Parathyroid adenoma (tissue), 2 donors: ENCODE measurements around the gene MGMT.

Source experiments
- H2AFZ ChIP-seq: fragments of 300-600 bp; sonication (generic); one replicate; pipeline ENCODE4 v1.7.0; 2017; ENCODE audit warnings: antibody characterized with exemption, mild to moderate bottlenecking
- H3K27ac ChIP-seq: fragments of 300-600 bp; sonication (generic); one replicate; pipeline ENCODE4 v1.7.0; 2017
- H3K27me3 ChIP-seq: fragments of 300-600 bp; sonication (generic); one replicate; pipeline ENCODE4 v1.7.0; 2017; ENCODE audit warnings: low read length; ENCODE audit not compliant: control insufficient read depth, insufficient read depth
- H3K36me3 ChIP-seq: fragments of 300-600 bp; sonication (generic); one replicate; pipeline ENCODE4 v1.7.0; 2017; ENCODE audit warnings: low read length; ENCODE audit not compliant: control insufficient read depth, insufficient read depth
- H3K4me1 ChIP-seq: fragments of 300-600 bp; sonication (generic); one replicate; pipeline ENCODE4 v1.7.0; 2017; ENCODE audit warnings: control low read depth
- H3K4me2 ChIP-seq: fragments of 300-600 bp; sonication (generic); one replicate; pipeline ENCODE4 v1.7.0; 2017; ENCODE audit warnings: low read length
- H3K4me3 ChIP-seq: fragments of 300-600 bp; sonication (generic); one replicate; pipeline ENCODE4 v1.7.0; 2017; ENCODE audit warnings: low read depth, low read length
- H3K79me2 ChIP-seq: fragments of 300-600 bp; sonication (generic); one replicate; pipeline ENCODE4 v1.7.0; 2017; ENCODE audit warnings: control low read depth
- H3K9ac ChIP-seq: fragments of 300-600 bp; sonication (generic); one replicate; pipeline ENCODE4 v1.7.0; 2017; ENCODE audit warnings: mild to moderate bottlenecking
- H3K9me3 ChIP-seq: fragments of 300-600 bp; sonication (generic); one replicate; pipeline ENCODE4 v1.7.0; 2017; ENCODE audit warnings: low read length; ENCODE audit not compliant: control insufficient read depth
- CTCF ChIP-seq: fragments of 300-600 bp; sonication (generic); IDR thresholded peaks from one replicate; pipeline ENCODE4 v1.7.0; 2017; ENCODE audit warnings: antibody characterized with exemption, mild to moderate bottlenecking
- donor health status: primary hyperparathyroidism.

Gene MGMT

DNA sequence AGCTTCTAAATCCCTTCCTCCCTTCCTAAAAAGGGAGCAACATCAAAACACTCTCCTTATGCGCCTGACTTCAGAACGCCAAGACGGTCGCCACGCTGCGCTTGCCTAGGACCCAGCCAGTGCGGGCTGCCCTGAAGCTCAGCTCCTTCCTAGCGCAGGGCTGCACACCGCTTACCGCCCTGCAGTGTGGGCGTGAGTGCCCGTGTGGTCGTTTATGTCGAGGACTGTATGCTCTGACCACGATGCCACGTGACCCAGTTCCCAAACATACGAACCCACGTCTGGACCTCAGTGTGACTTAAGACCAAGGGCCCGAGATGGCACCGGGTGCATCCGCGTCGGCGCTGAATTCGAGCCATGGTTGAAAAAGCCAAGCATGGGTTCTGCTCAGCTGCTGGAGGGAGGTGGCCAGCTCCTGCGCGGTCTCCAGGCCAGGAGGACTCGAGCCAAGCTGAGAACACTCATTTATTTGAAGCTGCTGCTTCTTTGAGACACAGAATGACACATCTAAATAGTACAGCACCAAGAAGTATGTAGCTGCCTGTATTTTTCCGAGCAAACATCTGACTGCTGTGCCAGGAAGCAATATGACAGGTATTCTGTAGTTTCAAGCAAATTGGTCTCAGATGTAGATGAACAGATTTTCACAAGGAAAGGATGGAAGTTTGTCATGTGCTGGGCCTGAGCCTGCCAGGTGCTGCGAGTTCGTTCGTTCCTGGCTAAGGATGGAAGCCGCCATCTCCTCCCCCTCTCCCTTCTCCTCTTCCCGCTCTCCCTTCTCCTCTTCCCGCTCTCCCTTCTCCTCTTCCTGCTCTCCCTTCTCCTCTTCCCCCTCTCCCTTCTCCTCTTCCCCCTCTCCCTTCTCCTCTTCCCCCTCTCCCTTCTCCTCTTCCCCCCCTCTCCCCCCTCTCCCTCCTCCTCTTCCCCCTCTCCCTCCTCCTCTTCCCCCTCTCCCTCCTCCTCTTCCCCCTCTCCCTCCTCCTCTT lies 312.4 kb downstream of the MGMT start:
- no peak for TF ChIP-seq CTCF
- no peaks in the 10 kb centered on the region for H3K27me3 ChIP-seq
- no peaks in the 10 kb centered on the region for H3K79me2 ChIP-seq
- H3K9ac ChIP-seq, result no peak overlapping the region
- H3K9me3 ChIP-seq, result no peaks in the 10 kb centered on the region
- no peak overlapping the region for H3K4me2 ChIP-seq
- H3K36me3 ChIP-seq, result no peaks in the 10 kb centered on the region
- no peak overlapping the region for H3K27ac ChIP-seq
- H3K4me1 ChIP-seq, result no peaks in the 10 kb centered on the region
- H3K4me3 ChIP-seq, result no peak overlapping the region
- no peak overlapping the region for H2AFZ ChIP-seq

- H2AFZ ChIP-seq, result no peak overlapping the region
- H3K27me3 ChIP-seq, result no peaks in the 10 kb centered on the region
- no peaks in the 10 kb centered on the region for H3K36me3 ChIP-seq
- no peak overlapping the region for H3K4me3 ChIP-seq
- H3K27ac ChIP-seq, result no peak overlapping the region
- no peak overlapping the region for H3K9ac ChIP-seq
- H3K4me2 ChIP-seq, result no peak overlapping the region
- H3K79me2 ChIP-seq, result no peaks in the 10 kb centered on the region
- no peaks in the 10 kb centered on the region for H3K4me1 ChIP-seq
- no peak for TF ChIP-seq CTCF
- H3K9me3 ChIP-seq, result no peaks in the 10 kb centered on the region
Observed at GRCh38 chr10:129780198-129780597, 313.2 kb downstream of the MGMT start.

GRCh38 chr10:129780901-129781795 lies 314.1 kb downstream of the MGMT start:
- Histone ChIP-seq H3K4me1 (no peaks in the 10 kb centered on the region), H3K27me3 (no peaks in the 10 kb centered on the region), H2AFZ (no peak overlapping the region), H3K27ac (no peak overlapping the region), H3K9ac (no peak overlapping the region), H3K9me3 (no peaks in the 10 kb centered on the region), H3K4me2 (no peak overlapping the region), H3K79me2 (no peaks in the 10 kb centered on the region), H3K36me3 (no peaks in the 10 kb centered on the region), H3K4me3 (no peak overlapping the region)
- no peak for TF ChIP-seq CTCF

GRCh38 chr10:129784291-129784690 lies 317.2 kb downstream of the MGMT start:
- no peaks in the 10 kb centered on the region for H3K79me2 ChIP-seq
- no peak overlapping the region for H3K27ac ChIP-seq
- no peak for TF ChIP-seq CTCF
- H3K9ac ChIP-seq, result no peak overlapping the region
- no peaks in the 10 kb centered on the region for H3K4me1 ChIP-seq
- no peak overlapping the region for H3K4me2 ChIP-seq
- H3K9me3 ChIP-seq, result no peaks in the 10 kb centered on the region
- H3K36me3 ChIP-seq, result no peaks in the 10 kb centered on the region
- H3K27me3 ChIP-seq, result no peaks in the 10 kb centered on the region
- no peak overlapping the region for H2AFZ ChIP-seq
- H3K4me3 ChIP-seq, result no peak overlapping the region
